IMR-90 (cell line): ENCODE data around the gene FNDC3B. TPM values are rescaled to one million over a fixed set of nuclear protein-coding genes. Genes with fewer than 3 reads are reported as not detected.

Source experiments
- ATAC-seq: fragments of 200-7000 bp; cut with Tn5 transposase; 2 replicates; pipeline ENCODE4 v1.9.1; 2020; ENCODE audit warnings: low read depth, mild to moderate bottlenecking, moderate library complexity
- BruUV-seq: library from RNA; stranded (reverse); fragments of 400-500 nt; replicated peaks from 2 replicates; lab custom pipeline; 2021; lab: Mats Ljungman, UMichigan
- CTCF ChIA-PET: fragments of 300-600 bp; formaldehyde crosslinking; extraction: SDS; loops from one replicate; lab custom pipeline; 2021; ENCODE audit warnings: antibody characterized with exemption; lab: Yijun Ruan, JAX
- POLR2A ChIA-PET: fragments of 300-600 bp; sonication (Branson Sonifier 250); formaldehyde crosslinking; loops from one replicate; lab custom pipeline; 2022; ENCODE audit warnings: antibody characterized with exemption; ENCODE audit not compliant: unreplicated experiment; lab: Charles Lee
- DNase-seq: peaks from one replicate; pipeline ENCODE4 v3.0.0; 2013
- H2AFZ ChIP-seq: replicated peaks from 2 replicates; pipeline ENCODE3; 2013; ENCODE audit warnings: low read length, mild to moderate bottlenecking; ENCODE audit not compliant: poor library complexity
- H2AK5ac ChIP-seq: 2 replicates; pipeline ENCODE4 v1.6.1; 2013; ENCODE audit warnings: low read depth, low read length, inconsistent platforms
- H2AK9ac ChIP-seq: replicated peaks from 2 replicates; pipeline ENCODE3; 2013; ENCODE audit warnings: mild to moderate bottlenecking, low read depth, low read length, moderate library complexity; ENCODE audit not compliant: poor library complexity
- H2BK120ac ChIP-seq: 2 replicates; pipeline ENCODE4 v1.6.1; 2013; ENCODE audit warnings: low read depth, low read length, inconsistent platforms
- H2BK15ac ChIP-seq: 3 replicates; pipeline ENCODE4 v1.6.1; 2013; ENCODE audit warnings: low read depth, low read length, inconsistent platforms
- H2BK20ac ChIP-seq: 2 replicates; pipeline ENCODE4 v1.6.1; 2013; ENCODE audit warnings: low read depth, mild to moderate bottlenecking, inconsistent platforms, low read length, moderate library complexity
- H2BK5ac ChIP-seq: 2 replicates; pipeline ENCODE4 v1.6.1; 2013; ENCODE audit warnings: mild to moderate bottlenecking, low read depth, low read length, inconsistent platforms; ENCODE audit not compliant: poor library complexity, severe bottlenecking
- H3K14ac ChIP-seq: replicated peaks from 2 replicates; pipeline ENCODE4 v1.6.1; 2013; ENCODE audit warnings: low read depth, low read length, inconsistent platforms
- H3K18ac ChIP-seq: 2 replicates; pipeline ENCODE4 v1.6.1; 2013; ENCODE audit warnings: low read depth, low read length, control low read depth
- H3K23ac ChIP-seq: 2 replicates; pipeline ENCODE4 v1.6.1; 2013; ENCODE audit warnings: low read depth, low read length, inconsistent platforms
- H3K27ac ChIP-seq: 2 replicates; pipeline ENCODE4 v1.5.1; 2013; ENCODE audit warnings: mild to moderate bottlenecking, control low read depth, low read length; ENCODE audit not compliant: insufficient read depth
- H3K27me3 ChIP-seq: 2 replicates; pipeline ENCODE4 v1.6.1; 2013; ENCODE audit warnings: low read length; ENCODE audit not compliant: control insufficient read depth, insufficient read depth
- H3K36me3 ChIP-seq: 2 replicates; pipeline ENCODE4 v1.6.1; 2013; ENCODE audit warnings: low read length, mixed read lengths; ENCODE audit not compliant: control insufficient read depth, insufficient read depth
- H3K4ac ChIP-seq: 2 replicates; pipeline ENCODE4 v1.6.1; 2013; ENCODE audit warnings: low read depth, low read length, inconsistent platforms
- H3K4me1 ChIP-seq: 2 replicates; pipeline ENCODE4 v1.6.1; 2013; ENCODE audit warnings: low read length, mixed read lengths; ENCODE audit not compliant: control insufficient read depth, insufficient read depth
- H3K4me2 ChIP-seq: 2 replicates; pipeline ENCODE4 v1.6.1; 2013; ENCODE audit warnings: low read depth, mild to moderate bottlenecking, control low read depth, low read length, moderate library complexity
- H3K4me3 ChIP-seq: 2 replicates; pipeline ENCODE4 v1.5.1; 2013; ENCODE audit warnings: low read depth, mild to moderate bottlenecking, control low read depth, low read length, moderate library complexity; ENCODE audit not compliant: insufficient read depth
- H3K56ac ChIP-seq: 2 replicates; pipeline ENCODE4 v1.6.1; 2013; ENCODE audit warnings: low read length, inconsistent platforms; ENCODE audit not compliant: insufficient read depth; ENCODE audit errors: extremely low read depth
- H3K79me1 ChIP-seq, 2 experiments: 2 replicates each; pipeline ENCODE4 v1.6.1; 2013; ENCODE audit warnings: low read length in 2 of 2, inconsistent platforms in 1 of 2, low read depth in 1 of 2
- H3K9ac ChIP-seq: 2 replicates; pipeline ENCODE4 v1.6.1; 2013; ENCODE audit warnings: low read depth, low read length, control low read depth
- H3K9me1 ChIP-seq: 2 replicates; pipeline ENCODE4 v1.6.1; 2013; ENCODE audit warnings: low read length, inconsistent platforms; ENCODE audit not compliant: insufficient read depth
- H3K9me3 ChIP-seq: 2 replicates; pipeline ENCODE4 v1.6.1; 2013; ENCODE audit warnings: low read length; ENCODE audit not compliant: control insufficient read depth, insufficient read depth
- H4K20me1 ChIP-seq: 2 replicates; pipeline ENCODE4 v1.6.1; 2013; ENCODE audit warnings: low read length, inconsistent platforms; ENCODE audit not compliant: insufficient read depth
- H4K5ac ChIP-seq: 2 replicates; pipeline ENCODE4 v1.6.1; 2013; ENCODE audit warnings: mild to moderate bottlenecking, low read depth, low read length, control low read depth
- H4K8ac ChIP-seq, 2 experiments: 2 replicates each; pipeline ENCODE4 v1.6.1; 2013; ENCODE audit warnings: low read depth in 2 of 2, low read length in 2 of 2, control low read depth in 1 of 2, inconsistent platforms in 1 of 2
- H4K91ac ChIP-seq: 2 replicates; pipeline ENCODE4 v1.6.1; 2013; ENCODE audit warnings: low read depth, low read length, inconsistent platforms; ENCODE audit not compliant: insufficient read depth
- BHLHE40 ChIP-seq: fragments of 150-350 bp; IDR thresholded peaks from 2 replicates; pipeline ENCODE4 v1.6.1; 2016; ENCODE audit warnings: mild to moderate bottlenecking, low read depth, low read length
- CEBPB ChIP-seq: IDR thresholded peaks from 2 replicates; pipeline ENCODE4 v1.6.1; 2012; ENCODE audit warnings: low read depth, low read length, improper control_type of control experiment
- CHD1 ChIP-seq: IDR thresholded peaks from 2 replicates; pipeline ENCODE4 v1.6.1; 2012; ENCODE audit warnings: low read depth, low read length, improper control_type of control experiment
- FOS ChIP-seq: fragments of 150-350 bp; IDR thresholded peaks from 2 replicates; pipeline ENCODE4 v1.6.1; 2016; ENCODE audit warnings: low read depth, low read length
- MAFK ChIP-seq: IDR thresholded peaks from 2 replicates; pipeline ENCODE4 v1.6.1; 2012; ENCODE audit warnings: low read depth, low read length, improper control_type of control experiment
- MAZ ChIP-seq: IDR thresholded peaks from 2 replicates; pipeline ENCODE4 v1.6.1; 2012; ENCODE audit warnings: low read depth, mild to moderate bottlenecking, low read length, improper control_type of control experiment, moderate library complexity, borderline replicate concordance
- MXI1 ChIP-seq: IDR thresholded peaks from 2 replicates; pipeline ENCODE4 v1.6.1; 2012; ENCODE audit warnings: low read depth, mild to moderate bottlenecking, low read length, moderate library complexity, borderline replicate concordance
- NFE2L2 ChIP-seq: fragments of 150-350 bp; IDR thresholded peaks from 2 replicates; pipeline ENCODE4 v1.6.1; 2016; ENCODE audit warnings: low read depth, mild to moderate bottlenecking, low read length
- POLR2A ChIP-seq: IDR thresholded peaks from 2 replicates; pipeline ENCODE4 v1.6.1; 2012; ENCODE audit warnings: mild to moderate bottlenecking, low read depth, low read length
- RAD21 ChIP-seq: IDR thresholded peaks from 2 replicates; pipeline ENCODE4 v1.6.1; 2012; ENCODE audit warnings: low read length, improper control_type of control experiment
- RCOR1 ChIP-seq: IDR thresholded peaks from 2 replicates; pipeline ENCODE4 v1.6.1; 2012; ENCODE audit warnings: mild to moderate bottlenecking, low read length, improper control_type of control experiment; ENCODE audit not compliant: insufficient replicate concordance
- RFX5 ChIP-seq: IDR thresholded peaks from 2 replicates; pipeline ENCODE4 v1.8.0; 2012; ENCODE audit warnings: low read depth, mild to moderate bottlenecking, low read length, moderate library complexity
- SMC3 ChIP-seq: fragments of 150-350 bp; IDR thresholded peaks from 2 replicates; pipeline ENCODE4 v1.6.1; 2016; ENCODE audit warnings: low read depth, mild to moderate bottlenecking, antibody characterized with exemption, low read length, moderate library complexity
- WGBS, 2 experiments: methylation state at CpG; one replicate each; pipeline versions ENCODE4 v1.1.5 to v1.1.7; 2013; ENCODE audit warnings: missing lambda C conversion rate in 2 of 2; ENCODE audit not compliant: insufficient read length in 1 of 2; ENCODE audit errors: extremely low coverage in 2 of 2; 5-methylcytosine and 5-hydroxymethylcytosine counted together
- dilution Hi-C: fragments of 300-500 bp; cut with HindIII; formaldehyde crosslinking; loops from one replicate; pipeline ENCODE4 v1.14.3; 2018; ENCODE audit warnings: low sequenced_read_pairs; ENCODE audit not compliant: unreplicated experiment
- in situ Hi-C: fragments of 300-500 bp; cut with MboI; formaldehyde crosslinking; loops from 3 replicates; pipeline ENCODE4 v1.14.3; 2019; ENCODE audit warnings: low sequenced_read_pairs, inconsistent platforms, mixed read lengths
- intact Hi-C: fragments of 100-400 bp; cut with micrococcal nuclease; formaldehyde crosslinking; loops from 2 replicates; pipeline ENCODE4 v1.10.0; 2022
- polyA plus RNA-seq, 3 experiments: library from polyadenylated mRNA; depleted of rRNA; stranded (reverse); fragments of >200 nt; gene quantifications; 2 replicates each; pipeline ENCODE4 v1.2.3, GENCODE V29; 2012; ENCODE audit warnings: low replicate concordance in 1 of 3
- total RNA-seq: library from RNA; depleted of rRNA; stranded (reverse); fragments of >200 nt; gene quantifications from 2 replicates; pipeline ENCODE4 v1.2.3, GENCODE V29; 2012
- TF ChIP-seq, protein P1 (sequence below): fragments of 150-350 bp; IDR thresholded peaks from 2 replicates; pipeline ENCODE4 v1.6.1; 2017; ENCODE audit warnings: mild to moderate bottlenecking, antibody characterized with exemption, low read length, low read depth
- TF ChIP-seq, protein P2 (sequence below): fragments of 150-350 bp; IDR thresholded peaks from 2 replicates; pipeline ENCODE4 v1.6.1; 2016; ENCODE audit warnings: low read depth, mild to moderate bottlenecking, low read length, moderate library complexity, borderline replicate concordance
- TF ChIP-seq, protein P3 (sequence below): conservative IDR thresholded peaks from 2 replicates; pipeline ENCODE4 v1.5.1; 2012; ENCODE audit warnings: mild to moderate bottlenecking, low read depth, low read length, improper control_type of control experiment

FNDC3B gene
- total and polyA plus RNA-seq, 2 of the 4 experiments (the other 2 are of a cell fraction) = 23.9 to 150 TPM

DNA sequence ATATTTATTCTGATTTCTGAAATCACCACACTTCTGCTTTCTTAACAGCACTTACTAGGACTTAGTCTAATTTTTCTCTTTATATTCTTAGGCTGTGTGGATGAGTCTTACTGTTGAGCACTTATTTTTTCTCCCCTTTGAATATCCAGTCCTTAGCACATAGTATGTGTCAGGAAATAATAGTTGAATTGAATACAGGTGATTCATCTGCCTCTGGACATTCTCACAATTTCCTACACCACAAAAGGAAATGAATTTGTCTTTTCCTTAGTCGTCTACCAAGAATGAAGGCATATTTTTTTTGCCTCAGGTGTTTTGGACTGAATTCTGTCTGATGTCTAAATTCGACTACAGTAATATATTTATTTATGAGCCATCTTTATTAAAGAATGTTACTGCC lies 204.6 kb downstream of the FNDC3B start:
- H3K4me1 ChIP-seq = peaks cover 5% of the 10 kb centered on the region; the same call in 1 of the 2 replicates
- no peak overlapping the region for H2BK15ac ChIP-seq
- H3K4ac ChIP-seq = no peak overlapping the region
- H2BK20ac ChIP-seq = no peak overlapping the region
- peaks cover 29% of the 10 kb centered on the region for H3K36me3 ChIP-seq
- H3K9me3 ChIP-seq = peaks cover 5% of the 10 kb centered on the region
- no peak overlapping the region for H3K27ac ChIP-seq
- no peak overlapping the region for H4K5ac ChIP-seq
- H2BK120ac ChIP-seq = no peak overlapping the region
- no peaks in the 10 kb centered on the region for H3K27me3 ChIP-seq
- WGBS, 2 experiments = no CpG with 5 or more reads among the region's 2 CpGs
- H4K20me1 ChIP-seq = peaks cover 53% of the 10 kb centered on the region
- no peak overlapping the region for H2AK5ac ChIP-seq
- peaks cover 10% of the 10 kb centered on the region for H3K9me1 ChIP-seq
- dilution Hi-C loops = no loop called here
- H4K8ac ChIP-seq = peak overlapping the region in 1 of 2 experiments; percentile 34; a peak in 1 of 4 replicates
- H2BK5ac ChIP-seq = peak overlapping the region; percentile 26
- ChIA-PET POLR2A (no interaction called here), CTCF (no interaction called here)
- no peak overlapping the region for H3K56ac ChIP-seq
- no peak overlapping the region for H2AFZ ChIP-seq
- H3K23ac ChIP-seq = peak overlapping the region; percentile 56; the same call in 1 of the 2 replicates
- peaks cover 48 to 84% of the 10 kb centered on the region in 2 experiments for H3K79me1 ChIP-seq
- H3K4me3 ChIP-seq = no peak overlapping the region
- TF ChIP-seq CHD1 (no peak), MAZ (no peak), MXI1 (no peak), BHLHE40 (no peak), SMC3 (no peak), FOS (no peak), POLR2A (no peak), MAFK (no peak), RCOR1 (no peak), CEBPB (no peak), RAD21 (no peak), NFE2L2 (no peak), RFX5 (no peak)
- TF ChIP-seq, protein P1, sequence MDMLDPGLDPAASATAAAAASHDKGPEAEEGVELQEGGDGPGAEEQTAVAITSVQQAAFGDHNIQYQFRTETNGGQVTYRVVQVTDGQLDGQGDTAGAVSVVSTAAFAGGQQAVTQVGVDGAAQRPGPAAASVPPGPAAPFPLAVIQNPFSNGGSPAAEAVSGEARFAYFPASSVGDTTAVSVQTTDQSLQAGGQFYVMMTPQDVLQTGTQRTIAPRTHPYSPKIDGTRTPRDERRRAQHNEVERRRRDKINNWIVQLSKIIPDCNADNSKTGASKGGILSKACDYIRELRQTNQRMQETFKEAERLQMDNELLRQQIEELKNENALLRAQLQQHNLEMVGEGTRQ = no peak
- TF ChIP-seq, protein P2, sequence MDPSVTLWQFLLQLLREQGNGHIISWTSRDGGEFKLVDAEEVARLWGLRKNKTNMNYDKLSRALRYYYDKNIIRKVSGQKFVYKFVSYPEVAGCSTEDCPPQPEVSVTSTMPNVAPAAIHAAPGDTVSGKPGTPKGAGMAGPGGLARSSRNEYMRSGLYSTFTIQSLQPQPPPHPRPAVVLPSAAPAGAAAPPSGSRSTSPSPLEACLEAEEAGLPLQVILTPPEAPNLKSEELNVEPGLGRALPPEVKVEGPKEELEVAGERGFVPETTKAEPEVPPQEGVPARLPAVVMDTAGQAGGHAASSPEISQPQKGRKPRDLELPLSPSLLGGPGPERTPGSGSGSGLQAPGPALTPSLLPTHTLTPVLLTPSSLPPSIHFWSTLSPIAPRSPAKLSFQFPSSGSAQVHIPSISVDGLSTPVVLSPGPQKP = no peak
- TF ChIP-seq, protein P3, sequence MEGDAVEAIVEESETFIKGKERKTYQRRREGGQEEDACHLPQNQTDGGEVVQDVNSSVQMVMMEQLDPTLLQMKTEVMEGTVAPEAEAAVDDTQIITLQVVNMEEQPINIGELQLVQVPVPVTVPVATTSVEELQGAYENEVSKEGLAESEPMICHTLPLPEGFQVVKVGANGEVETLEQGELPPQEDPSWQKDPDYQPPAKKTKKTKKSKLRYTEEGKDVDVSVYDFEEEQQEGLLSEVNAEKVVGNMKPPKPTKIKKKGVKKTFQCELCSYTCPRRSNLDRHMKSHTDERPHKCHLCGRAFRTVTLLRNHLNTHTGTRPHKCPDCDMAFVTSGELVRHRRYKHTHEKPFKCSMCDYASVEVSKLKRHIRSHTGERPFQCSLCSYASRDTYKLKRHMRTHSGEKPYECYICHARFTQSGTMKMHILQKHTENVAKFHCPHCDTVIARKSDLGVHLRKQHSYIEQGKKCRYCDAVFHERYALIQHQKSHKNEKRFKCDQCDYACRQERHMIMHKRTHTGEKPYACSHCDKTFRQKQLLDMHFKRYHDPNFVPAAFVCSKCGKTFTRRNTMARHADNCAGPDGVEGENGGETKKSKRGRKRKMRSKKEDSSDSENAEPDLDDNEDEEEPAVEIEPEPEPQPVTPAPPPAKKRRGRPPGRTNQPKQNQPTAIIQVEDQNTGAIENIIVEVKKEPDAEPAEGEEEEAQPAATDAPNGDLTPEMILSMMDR = no peak
- H3K9ac ChIP-seq = no peak overlapping the region
- no peak overlapping the region for H3K4me2 ChIP-seq
- no peak overlapping the region for H3K14ac ChIP-seq
- DNase-seq (peak; percentile 62), ATAC-seq (peak; percentile 44; the same call in 1 of the 2 replicates)
- H4K91ac ChIP-seq = no peak overlapping the region
- intact Hi-C loops = no loop called here
- H2AK9ac ChIP-seq = no peak overlapping the region
- H3K18ac ChIP-seq = no peak overlapping the region
- in situ Hi-C loops = no loop called here
- no TSS peak for BruUV-seq
